Stimulated activated naive B cell treated with anti-CD40 and anti-IgM and Interleukin-4, amounts not matched to agents 10 μg/mL and 1 μg/mL and 100 μg/mL, for 72 hours (primary cell): Measurements from ENCODE around the gene IQCE.
"Not testable (repeated sequence)": the region's sequence is repeated elsewhere in the genome, so short reads cannot be mapped to it uniquely, and the experiment has no call there.

Experiments
- ATAC-seq, 2 donors: fragments of 150-1000 bp; cut with Tn5 transposase; replicated peaks; 2 replicates each; pipeline ENCODE4 v1.10.0; 2021; ENCODE audit warnings: moderate library complexity in 1 of 2
- DNase-seq: peaks from one replicate; pipeline ENCODE4 v3.0.0; 2021
- H3K27ac Mint-ChIP-seq: one replicate; pipeline ENCODE4 v1.8.0; 2022; ENCODE audit warnings: mild to moderate bottlenecking, mixed read lengths
- H3K27me3 Mint-ChIP-seq, 2 donors: one replicate each; pipeline ENCODE4 v1.8.0; 2022; ENCODE audit warnings: mixed read lengths in 2 of 2
- H3K36me3 Mint-ChIP-seq, 2 donors: one replicate each; pipeline ENCODE4 v1.8.0; 2022; ENCODE audit warnings: mixed read lengths in 2 of 2, mild to moderate bottlenecking in 1 of 2
- H3K4me1 Mint-ChIP-seq, 2 donors: one replicate each; pipeline ENCODE4 v1.8.0; 2022; ENCODE audit warnings: mixed read lengths in 2 of 2, mild to moderate bottlenecking in 1 of 2
- H3K4me3 Mint-ChIP-seq, 2 donors: one replicate each; pipeline ENCODE4 v1.8.0; 2022; ENCODE audit warnings: mild to moderate bottlenecking in 2 of 2, mixed read lengths in 2 of 2, moderate library complexity in 1 of 2
- H3K9me3 Mint-ChIP-seq, 2 donors: one replicate each; pipeline ENCODE4 v1.8.0; 2022; ENCODE audit warnings: mixed read lengths in 2 of 2, mild to moderate bottlenecking in 1 of 2

The IQCE gene

DNA sequence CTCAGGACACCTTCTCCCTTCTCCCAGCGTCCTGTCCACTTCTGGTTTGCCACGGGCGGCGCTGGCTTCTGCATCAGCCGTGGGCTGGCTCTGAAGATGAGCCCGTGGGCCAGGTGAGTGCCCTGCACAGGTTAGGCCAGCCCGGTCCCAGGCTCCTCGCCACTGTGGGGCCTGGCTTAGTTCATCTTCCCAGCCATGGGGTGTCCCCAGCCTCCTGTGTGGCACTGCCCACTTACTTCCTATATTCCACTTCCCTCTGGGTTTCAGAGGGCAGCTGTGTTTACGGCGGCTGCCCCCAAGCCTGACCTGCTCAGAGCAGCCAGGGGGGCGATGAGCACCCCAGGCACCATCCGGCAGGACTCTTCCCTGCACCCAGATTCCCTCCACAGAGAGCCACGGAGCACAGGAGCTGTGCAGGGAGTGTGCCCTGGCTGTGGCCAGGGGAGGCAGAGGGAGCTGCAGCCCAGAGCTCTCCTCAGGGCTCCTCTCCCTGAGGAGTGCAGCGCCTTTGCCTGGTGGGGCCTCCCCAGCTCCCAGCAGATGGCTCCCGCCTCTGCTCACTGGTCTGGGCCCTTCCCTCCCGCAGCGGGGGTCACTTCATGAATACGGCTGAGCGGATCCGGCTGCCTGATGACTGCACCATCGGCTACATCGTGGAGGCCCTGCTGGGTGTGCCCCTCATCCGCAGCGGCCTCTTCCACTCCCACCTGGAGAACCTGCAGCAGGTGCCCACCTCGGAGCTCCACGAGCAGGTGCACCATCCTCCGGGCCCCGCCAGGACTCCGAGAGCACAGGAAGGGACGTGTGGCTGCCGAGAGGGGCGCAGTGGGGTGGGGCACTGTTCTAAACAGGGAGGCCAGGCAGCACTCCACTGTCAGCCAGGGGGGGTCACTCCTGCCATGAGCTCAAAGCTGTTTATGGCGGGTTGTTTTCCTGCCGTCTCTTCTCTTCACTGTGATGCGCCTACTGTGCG is 32.8 kb upstream of the IQCE start:
- H3K4me3 Mint-ChIP-seq = peak overlapping the region; percentile 4 to 50
- H3K4me1 Mint-ChIP-seq = peaks cover 73 to 94% of the 10 kb centered on the region in 2 donors
- peaks cover 13 to 26% of the 10 kb centered on the region in 2 donors for H3K36me3 Mint-ChIP-seq
- no peaks in the 10 kb centered on the region for H3K9me3 Mint-ChIP-seq
- no peaks in the 10 kb centered on the region for H3K27me3 Mint-ChIP-seq
- ATAC-seq (no peak), DNase-seq (no peak)
- H3K27ac Mint-ChIP-seq = peak overlapping the region; percentile 76

DNA sequence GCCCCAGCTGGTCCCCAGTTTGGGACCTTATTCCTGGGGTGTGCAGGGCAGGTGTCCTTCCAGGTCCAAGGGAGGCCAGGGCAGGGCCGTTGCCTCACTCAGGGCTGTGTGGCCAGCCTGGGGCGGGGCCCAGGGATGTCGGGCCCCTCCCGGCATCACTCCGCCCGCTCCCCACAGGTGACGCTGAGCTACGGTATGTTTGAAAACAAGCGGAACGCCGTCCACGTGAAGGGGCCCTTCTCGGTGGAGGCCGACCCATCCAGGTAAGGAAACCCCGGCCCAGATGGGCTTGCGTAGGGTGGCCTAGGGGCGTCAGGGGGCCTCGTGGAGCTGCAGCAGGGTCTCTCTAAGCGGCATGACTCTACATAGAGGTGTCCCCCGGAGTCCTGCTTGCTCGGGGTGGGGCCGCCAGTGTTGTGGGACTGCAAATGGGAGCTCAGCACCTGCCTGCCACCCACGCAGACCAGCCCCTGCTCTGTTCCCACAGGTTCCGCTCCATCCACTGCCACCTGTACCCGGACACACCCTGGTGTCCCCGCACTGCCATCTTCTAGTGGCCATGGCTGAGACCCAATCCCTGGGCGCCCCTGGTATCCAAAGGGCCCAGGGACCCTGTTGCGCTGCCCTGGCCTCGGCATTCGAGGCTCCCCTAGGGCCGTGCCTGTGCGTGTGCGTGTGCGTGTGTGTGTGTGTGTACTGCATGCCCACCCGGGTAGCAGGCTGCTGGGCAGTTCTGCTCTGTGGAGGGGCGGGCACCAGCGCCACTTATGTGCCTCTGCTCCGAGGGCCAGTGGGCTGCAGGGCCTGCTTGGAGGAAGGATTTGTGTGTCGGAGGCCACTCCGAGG is 31.9 kb upstream of the IQCE start:
- H3K27ac Mint-ChIP-seq = peak overlapping the region; percentile 76
- peaks cover 13 to 24% of the 10 kb centered on the region in 2 donors for H3K36me3 Mint-ChIP-seq
- no peaks in the 10 kb centered on the region for H3K9me3 Mint-ChIP-seq
- no peak overlapping the region for H3K4me3 Mint-ChIP-seq
- DNase-seq = no peak
- H3K4me1 Mint-ChIP-seq = peaks cover 72 to 96% of the 10 kb centered on the region in 2 donors
- no peak for ATAC-seq
- H3K27me3 Mint-ChIP-seq = no peaks in the 10 kb centered on the region

DNA sequence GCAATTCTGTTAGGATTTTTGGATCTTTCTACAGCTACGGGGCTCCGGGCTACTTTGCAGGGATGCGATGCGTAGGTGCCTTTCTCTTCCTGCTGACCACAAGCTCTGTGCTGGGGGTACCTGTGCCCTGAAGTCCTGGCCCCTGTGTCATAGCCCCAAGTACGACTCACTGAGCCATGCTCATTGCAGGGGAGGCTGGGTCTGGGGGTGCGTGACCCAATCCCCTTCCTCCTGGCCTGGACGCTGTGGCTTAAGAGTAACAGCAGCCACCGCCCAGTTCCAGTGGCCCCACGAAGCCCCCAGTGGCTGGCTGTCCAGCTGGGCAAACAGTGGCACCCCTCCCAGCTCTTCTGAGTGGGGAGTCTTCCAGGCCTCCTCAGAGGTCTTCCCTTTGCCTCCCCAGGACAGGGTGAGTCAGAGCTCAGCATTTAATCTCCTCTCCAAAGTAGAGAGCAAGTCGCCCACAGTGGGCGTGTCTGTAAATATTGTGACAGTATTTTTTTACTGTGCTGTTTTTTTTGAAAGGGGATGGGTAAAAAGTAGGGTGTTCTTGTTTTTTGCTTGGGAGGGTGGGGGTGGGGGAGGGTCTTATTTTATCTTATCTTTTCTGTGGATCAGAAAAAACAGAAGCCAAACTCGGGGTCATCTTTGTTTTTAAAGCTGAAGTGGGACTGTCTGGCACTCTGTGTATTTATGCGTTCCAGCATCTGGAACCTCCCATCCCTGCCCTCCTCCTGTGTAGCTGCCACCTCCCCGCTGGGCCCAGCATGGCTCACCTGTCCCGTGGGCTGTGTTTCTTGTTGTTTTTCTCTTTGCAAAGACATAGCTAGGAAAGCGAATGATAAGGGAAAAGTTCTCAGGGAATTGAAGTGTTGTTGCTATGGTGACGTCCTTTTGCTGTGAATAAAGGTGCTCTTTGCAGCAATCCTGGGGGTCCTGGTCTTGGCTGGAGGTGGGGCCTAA is 31.0 kb upstream of the IQCE start:
- Mint-ChIP-seq H3K4me1 (peaks cover 69 to 93% of the 10 kb centered on the region in 2 donors), H3K4me3 (peak overlapping the region; percentile 50 to 71), H3K27me3 (no peaks in the 10 kb centered on the region), H3K9me3 (no peaks in the 10 kb centered on the region), H3K27ac (peak overlapping the region; percentile 95), H3K36me3 (peaks cover 13 to 22% of the 10 kb centered on the region in 2 donors)
- DNase-seq = no peak
- ATAC-seq = no peak

DNA sequence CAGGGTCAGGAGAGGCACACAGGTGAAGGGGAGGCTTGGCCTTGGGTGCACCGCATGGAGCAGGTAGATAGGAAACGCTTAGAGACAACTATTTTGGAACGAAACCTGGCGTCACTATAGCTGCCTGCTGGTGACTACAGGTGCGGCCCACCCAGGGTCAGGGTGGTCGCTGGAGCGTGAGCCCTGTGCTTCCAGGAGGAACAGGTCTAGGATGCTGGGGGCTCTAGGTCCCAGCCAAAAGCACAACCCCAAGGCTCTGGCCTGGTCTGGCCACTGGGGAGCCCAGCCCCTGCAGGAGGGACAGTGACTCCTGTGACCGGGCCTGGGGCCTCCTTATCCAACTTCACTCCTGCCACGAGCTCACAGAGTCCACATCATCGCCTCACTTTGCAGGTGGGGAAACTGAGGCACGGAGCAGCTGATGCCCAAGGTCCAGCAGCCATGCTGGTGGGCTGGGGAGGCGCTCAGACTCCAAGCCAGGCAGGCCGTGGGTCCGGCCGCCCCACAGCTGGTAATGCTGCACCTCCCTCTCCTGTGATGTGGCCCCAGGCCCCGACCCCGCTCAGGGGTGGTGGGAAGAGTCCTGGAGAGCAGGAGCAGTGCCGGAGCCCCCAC is 30.2 kb upstream of the IQCE start:
- DNase-seq (no peak), ATAC-seq (no peak)
- H3K36me3 Mint-ChIP-seq = peaks cover 13 to 19% of the 10 kb centered on the region in 2 donors
- peaks cover 64 to 85% of the 10 kb centered on the region in 2 donors for H3K4me1 Mint-ChIP-seq
- peak overlapping the region; percentile 50 to 71 for H3K4me3 Mint-ChIP-seq
- no peaks in the 10 kb centered on the region for H3K9me3 Mint-ChIP-seq
- H3K27ac Mint-ChIP-seq = peak overlapping the region; percentile 95
- no peaks in the 10 kb centered on the region for H3K27me3 Mint-ChIP-seq

DNA sequence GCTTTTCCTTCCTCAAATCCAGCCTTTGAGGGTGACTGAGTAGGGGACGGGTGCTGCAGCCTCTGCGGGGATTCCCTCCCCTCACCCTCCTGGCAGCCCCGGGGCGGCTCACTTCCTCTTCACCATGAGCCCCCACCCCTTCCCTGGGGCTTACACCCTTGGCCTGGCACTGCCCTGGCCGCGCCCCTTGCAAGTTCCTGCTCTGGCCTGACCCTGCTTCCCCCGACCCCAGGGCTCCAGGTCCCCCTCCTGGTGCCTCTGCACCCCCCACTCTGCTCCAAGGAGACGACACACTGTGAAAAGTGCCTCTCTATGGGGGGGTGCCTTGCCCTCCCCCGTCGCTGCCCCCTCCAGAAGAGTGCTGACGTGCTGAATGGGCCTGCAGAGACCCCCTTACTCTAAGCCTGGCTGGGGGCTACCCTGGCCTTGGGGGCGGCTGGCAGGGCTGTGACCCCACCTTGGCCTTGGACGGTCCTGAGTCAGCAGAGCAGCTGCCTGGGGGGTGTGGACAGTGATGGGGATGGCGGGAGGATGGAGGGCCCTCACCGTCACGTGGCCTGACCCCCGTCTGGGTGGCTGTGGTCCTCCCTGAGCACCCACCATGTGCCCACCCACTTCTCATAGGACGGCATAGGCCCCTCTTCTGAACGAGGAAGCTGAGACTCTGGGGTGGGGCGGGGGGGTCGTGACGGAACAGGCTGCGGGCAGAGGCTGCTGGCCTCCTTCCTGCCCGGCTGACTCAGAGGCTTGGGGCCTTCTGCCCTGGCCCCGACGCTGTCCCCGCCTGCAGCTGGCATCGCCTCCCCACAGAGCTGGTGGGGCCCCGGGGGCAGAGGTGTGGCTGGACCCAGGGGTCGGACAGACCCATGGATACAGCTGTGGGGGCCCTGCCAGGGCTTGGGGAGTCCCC is 29.4 kb upstream of the IQCE start:
- ATAC-seq (peak; percentile 74 to 75), DNase-seq (peak; percentile 89)
- no peaks in the 10 kb centered on the region for H3K27me3 Mint-ChIP-seq
- H3K9me3 Mint-ChIP-seq = no peaks in the 10 kb centered on the region
- peak overlapping the region; percentile 95 for H3K27ac Mint-ChIP-seq
- peaks cover 13 to 19% of the 10 kb centered on the region in 2 donors for H3K36me3 Mint-ChIP-seq
- peaks cover 59 to 77% of the 10 kb centered on the region in 2 donors for H3K4me1 Mint-ChIP-seq
- H3K4me3 Mint-ChIP-seq = peak overlapping the region; percentile 71 to 73

DNA sequence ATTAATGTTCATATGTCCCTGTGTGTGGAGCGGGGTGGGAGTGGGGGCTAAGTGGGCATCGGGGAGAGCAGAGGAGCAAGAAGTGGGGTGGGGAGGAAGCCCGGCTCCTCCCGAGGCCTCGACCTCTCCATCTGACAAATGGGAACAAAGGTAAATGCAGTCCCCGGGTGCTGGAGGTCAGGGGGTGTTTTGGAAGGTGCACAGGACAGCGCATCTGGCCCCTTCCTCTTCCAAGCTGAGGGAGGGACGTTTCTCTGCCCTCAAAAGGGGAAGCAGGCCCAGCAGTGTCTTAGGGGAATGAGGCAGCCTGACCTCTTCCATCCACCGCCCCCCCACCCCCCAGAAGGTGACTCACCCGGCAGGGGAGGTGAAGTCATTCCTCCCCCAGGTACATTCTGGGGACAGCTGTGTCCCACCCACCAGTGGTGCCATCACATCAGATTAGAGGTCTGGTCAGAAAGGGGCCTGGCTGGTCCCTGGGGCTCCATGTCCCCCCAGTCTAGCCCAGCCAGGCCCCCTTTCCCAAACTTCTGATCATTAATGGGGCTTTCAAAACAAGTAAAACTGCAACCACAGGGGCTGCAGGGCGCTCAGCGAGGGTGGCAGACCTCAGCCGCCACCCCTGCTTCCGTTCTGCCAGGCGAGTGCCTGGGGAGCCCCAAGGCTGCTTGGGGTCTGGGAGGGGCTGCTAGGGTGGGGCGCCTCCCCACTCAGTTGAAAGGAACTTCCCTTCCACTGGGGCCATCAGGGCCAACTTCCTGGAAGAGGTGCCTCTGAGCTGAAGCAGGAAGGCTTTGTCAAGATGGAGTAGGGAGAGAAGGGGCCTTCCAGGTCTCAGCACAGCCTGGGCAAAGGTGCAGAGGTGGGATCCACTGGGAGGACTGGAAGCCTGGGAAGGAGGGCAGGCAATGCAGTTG is 28.4 kb upstream of the IQCE start:
- Mint-ChIP-seq H3K36me3 (peaks cover 11 to 19% of the 10 kb centered on the region in 2 donors), H3K9me3 (no peaks in the 10 kb centered on the region), H3K27me3 (no peaks in the 10 kb centered on the region), H3K4me3 (peak overlapping the region; percentile 71 to 73), H3K27ac (peak overlapping the region; percentile 95), H3K4me1 (peaks cover 54 to 70% of the 10 kb centered on the region in 2 donors)
- peak; percentile 82 for DNase-seq
- peak; percentile 73 to 74 for ATAC-seq

DNA sequence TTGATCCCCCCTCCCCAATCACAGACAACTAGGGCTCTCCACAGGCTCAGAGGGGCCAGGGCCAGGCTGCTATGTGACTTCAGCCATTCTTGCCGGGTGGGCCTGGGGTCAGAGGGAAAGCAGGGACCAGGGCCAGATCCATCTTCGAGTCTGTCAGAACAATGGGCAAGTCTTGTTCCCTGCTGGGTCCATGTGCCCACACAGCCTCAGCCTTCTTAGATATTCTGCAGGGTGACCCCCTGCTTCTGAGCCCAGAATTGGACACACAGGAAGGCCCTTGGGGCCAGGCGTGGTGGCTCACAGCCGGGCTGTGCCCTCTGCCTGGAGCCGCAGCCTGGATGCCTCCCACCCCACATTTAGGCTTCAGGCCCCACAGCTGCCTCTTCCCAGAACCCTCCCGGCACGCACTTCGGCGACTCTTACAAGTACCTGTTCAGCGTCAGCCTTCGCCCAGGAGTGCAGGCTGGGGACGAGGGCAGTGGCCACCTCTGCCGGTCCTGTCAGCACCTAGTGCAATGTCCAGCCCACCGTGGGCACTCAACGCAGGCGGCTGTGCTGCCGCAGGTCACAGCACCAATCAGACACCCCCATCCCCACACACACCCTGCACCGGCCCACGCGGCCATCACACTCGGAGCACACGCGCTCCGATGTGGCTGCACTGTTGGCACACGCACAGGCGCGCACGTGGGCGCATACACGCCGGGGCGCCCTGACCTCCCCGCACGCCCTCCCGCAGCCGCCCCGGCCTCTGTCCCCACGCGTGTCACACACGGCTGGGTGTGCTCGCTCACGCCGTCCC is 27.6 kb upstream of the IQCE start:
- not testable (repeated sequence) for ATAC-seq, H3K9me3 Mint-ChIP-seq, H3K27me3 Mint-ChIP-seq, DNase-seq
- Mint-ChIP-seq H3K4me1 (peaks cover 47 to 62% of the 10 kb centered on the region in 2 donors), H3K4me3 (peak overlapping the region; percentile 71 to 73), H3K36me3 (peaks cover 4 to 13% of the 10 kb centered on the region in 2 donors), H3K27ac (peak overlapping the region; percentile 95)

DNA sequence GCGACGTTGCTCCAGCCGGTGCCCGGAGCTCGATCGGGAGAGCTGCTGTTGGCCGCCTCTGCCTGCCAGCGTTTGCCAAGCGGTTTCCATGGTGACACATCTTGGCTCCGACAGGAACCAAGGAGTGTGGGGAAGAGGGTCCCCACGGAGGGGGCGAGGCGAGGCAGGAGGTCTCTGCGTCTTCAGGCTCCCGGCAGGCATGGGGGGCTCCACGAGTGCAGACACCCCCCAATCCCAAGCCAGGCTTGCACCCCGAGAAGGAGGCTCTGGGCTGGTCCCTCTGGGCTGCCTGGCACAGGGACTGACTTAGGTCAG is 27.0 kb upstream of the IQCE start:
- not testable (repeated sequence) for H3K9me3 Mint-ChIP-seq, DNase-seq, H3K36me3 Mint-ChIP-seq, ATAC-seq, H3K4me3 Mint-ChIP-seq, H3K27me3 Mint-ChIP-seq, H3K27ac Mint-ChIP-seq
- peaks cover 43 to 56% of the 10 kb centered on the region in 2 donors for H3K4me1 Mint-ChIP-seq

DNA sequence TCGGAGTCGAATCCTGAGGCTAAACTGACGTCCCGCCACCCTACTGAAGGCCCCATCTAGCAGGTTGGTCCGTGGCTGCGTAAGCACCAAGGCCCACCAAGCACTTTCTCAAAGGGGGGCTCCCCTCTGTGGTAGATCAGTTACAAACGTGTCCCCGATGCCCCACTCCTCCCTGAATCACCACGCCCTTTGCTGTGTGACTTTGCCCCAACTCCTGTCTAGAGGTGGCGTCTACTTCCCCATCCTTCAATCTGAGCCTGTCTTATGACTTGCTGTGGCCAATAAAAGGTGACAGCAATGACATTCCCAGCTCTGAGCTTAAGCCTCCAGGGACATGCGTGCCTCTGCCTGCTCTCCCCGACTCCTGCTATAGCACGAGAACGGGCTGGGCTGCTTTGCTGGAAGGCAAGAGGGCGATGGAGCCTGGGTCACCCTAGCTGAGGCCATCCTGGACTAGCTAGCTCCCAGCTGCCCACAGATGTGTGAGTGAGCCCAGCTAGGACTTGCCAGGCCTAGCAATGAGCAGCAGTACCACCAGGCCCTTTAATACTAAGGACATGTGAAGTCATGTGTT is 26.5 kb upstream of the IQCE start:
- Mint-ChIP-seq H3K4me1 (peaks cover 39 to 51% of the 10 kb centered on the region in 2 donors), H3K4me3 (peak overlapping the region; percentile 14 to 37), H3K27ac (peak overlapping the region; percentile 85)
- H3K9me3 Mint-ChIP-seq, ATAC-seq, DNase-seq, H3K27me3 Mint-ChIP-seq, H3K36me3 Mint-ChIP-seq: not testable (repeated sequence)

DNA sequence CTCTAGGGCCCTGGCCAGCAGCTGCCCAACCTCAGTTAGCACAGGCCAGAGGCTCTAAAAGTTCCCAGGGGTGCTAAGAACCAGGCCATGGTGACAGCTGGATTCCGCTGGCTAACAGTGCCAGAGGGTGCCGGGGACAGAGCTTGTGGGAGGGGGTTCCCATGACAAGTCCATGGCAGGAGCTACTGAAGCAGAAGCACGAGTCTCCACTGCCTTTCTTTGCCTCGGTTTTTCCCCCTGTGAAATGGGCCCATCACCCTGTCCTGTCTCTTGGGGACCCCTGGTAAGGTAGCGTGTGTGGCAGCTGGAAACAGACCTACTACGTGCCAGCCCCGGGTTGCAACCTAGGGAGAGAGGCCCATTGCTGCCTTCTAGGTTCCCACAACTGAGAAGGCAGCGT is 26.0 kb upstream of the IQCE start:
- not testable (repeated sequence) for ATAC-seq, H3K27ac Mint-ChIP-seq, H3K9me3 Mint-ChIP-seq, DNase-seq, H3K27me3 Mint-ChIP-seq, H3K36me3 Mint-ChIP-seq, H3K4me3 Mint-ChIP-seq
- H3K4me1 Mint-ChIP-seq = peaks cover 35 to 45% of the 10 kb centered on the region in 2 donors

DNA sequence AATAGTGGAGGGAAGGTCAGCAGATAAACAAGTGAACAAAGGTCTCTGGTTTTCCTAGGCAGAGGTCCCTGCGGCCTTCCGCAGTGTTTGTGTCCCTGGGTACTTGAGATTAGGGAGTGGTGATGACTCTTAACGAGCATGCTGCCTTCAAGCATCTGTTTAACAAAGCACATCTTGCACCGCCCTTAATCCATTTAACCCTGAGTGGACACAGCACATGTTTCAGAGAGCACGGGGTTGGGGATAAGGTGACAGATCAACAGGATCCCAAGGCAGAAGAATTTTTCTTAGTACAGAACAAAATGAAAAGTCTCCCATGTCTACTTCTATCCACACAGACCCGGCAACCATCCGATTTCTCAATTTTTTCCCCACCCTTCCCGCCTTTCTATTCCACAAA is 25.2 kb upstream of the IQCE start:
- not testable (repeated sequence) for ATAC-seq, H3K4me3 Mint-ChIP-seq, H3K27ac Mint-ChIP-seq, DNase-seq, H3K9me3 Mint-ChIP-seq, H3K36me3 Mint-ChIP-seq, H3K27me3 Mint-ChIP-seq
- H3K4me1 Mint-ChIP-seq = peaks cover 28 to 38% of the 10 kb centered on the region in 2 donors
